CD1c-positive myeloid dendritic cell (primary cell): ENCODE measurements around the gene TEF.
A peak's percentile ranks its signal among the peaks of the same experiment; 100 is the strongest.

Source experiments
- DNase-seq: peaks from one replicate; pipeline ENCODE4 v3.0.0-alpha.2; 2016; ENCODE audit errors: extremely low spot score

The TEF gene

GRCh38 chr22:41354979-41355378 is 26.8 kb upstream of the TEF start:
- no peak for DNase-seq

- DNase-seq: no peak
Measured at GRCh38 chr22:41355895-41356294, 25.8 kb upstream of the TEF start.

DNA sequence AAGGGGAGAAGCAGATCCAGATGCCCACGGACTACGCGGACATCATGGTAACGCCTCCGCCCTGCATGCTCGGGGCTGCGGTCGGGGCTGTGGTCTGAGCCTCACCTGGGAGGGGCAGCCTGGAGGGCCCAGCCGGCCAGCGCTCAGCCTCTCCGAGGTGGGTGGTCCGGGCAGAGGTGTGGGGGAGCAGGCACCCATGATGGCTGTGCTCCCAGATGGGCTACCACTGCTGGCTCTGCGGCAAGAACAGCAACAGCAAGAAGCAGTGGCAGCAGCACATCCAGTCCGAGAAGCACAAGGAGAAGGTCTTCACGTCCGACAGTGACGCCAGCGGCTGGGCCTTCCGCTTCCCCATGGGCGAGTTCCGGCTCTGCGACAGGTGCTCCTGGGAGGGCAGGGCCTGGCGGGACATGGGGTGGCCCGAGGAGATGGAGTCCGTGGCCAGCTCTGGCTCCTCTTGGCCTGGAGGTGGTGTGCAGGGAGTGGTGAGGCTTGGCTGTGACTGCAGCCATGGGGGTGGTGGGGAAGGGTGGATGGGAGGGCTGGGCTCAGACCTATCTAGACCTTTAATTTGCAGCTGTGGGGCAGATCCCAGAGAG is 25.2 kb upstream of the TEF start:
- DNase-seq: no peak

DNA sequence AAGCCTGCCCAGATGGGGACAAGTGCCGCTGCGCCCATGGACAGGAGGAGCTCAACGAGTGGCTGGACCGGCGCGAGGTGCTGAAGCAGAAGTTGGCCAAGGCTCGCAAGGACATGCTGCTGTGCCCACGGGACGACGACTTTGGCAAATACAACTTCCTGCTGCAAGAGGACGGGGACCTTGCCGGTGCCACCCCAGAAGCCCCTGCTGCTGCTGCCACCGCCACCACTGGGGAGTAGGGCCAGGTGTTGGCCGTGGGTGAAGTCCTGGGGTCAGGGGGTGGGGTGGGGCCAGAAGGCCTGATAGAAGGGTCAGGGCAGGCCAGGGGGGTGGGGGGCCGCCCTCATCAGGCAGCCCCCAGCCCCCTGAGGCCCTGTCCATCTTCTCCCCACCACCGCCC is 24.6 kb upstream of the TEF start:
- DNase-seq: no peak

DNA sequence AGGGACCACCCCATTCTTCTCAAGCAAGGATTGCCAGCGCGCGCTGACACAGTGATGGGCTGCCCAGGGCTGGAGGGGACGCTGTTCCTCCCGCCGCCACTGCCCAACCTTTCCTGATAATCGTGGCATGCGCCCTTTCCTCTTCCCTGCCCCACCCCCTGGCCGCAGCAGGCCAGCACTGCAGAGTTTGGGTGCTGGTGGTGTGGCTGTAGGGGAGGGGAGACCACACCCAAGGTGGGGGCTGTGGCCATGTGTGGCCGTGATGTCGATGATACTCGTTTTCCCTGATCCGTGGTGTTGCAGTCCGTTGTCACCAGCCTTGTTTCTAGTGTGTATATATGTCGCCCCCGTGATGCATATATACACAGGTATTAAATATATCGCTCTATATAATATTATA is 22.8 kb upstream of the TEF start:
- DNase-seq: no peak

GRCh38 chr22:41359376-41359775 is 22.4 kb upstream of the TEF start:
- DNase-seq: no peak

- no peak for DNase-seq
Measured at GRCh38 chr22:41360126-41360525, 21.6 kb upstream of the TEF start.

- no peak for DNase-seq
Measured at GRCh38 chr22:41361716-41362310, 19.9 kb upstream of the TEF start.

- no peak for DNase-seq
Measured at GRCh38 chr22:41362615-41363014, 19.1 kb upstream of the TEF start.

DNA sequence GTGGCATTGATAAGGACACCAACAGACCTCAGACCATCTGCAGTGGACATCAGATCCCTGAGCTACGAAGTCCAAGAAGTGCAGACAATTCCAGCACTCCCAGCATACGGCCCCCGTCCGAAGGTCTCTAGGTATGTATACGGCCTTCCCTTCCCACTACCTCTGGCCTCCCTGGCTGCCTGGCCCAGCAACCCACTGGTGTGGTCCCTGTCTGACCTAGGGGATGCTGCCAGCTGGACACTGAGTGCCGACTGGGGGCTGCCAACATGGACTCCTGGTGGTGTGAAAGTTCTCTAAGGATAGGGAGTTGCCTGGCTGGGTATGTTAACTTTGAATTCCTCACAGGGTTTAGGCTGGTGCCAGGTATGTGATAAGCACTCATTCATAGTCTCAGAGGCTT is 17.5 kb upstream of the TEF start:
- no peak for DNase-seq

GRCh38 chr22:41364955-41365354 is 16.8 kb upstream of the TEF start:
- no peak for DNase-seq

DNA sequence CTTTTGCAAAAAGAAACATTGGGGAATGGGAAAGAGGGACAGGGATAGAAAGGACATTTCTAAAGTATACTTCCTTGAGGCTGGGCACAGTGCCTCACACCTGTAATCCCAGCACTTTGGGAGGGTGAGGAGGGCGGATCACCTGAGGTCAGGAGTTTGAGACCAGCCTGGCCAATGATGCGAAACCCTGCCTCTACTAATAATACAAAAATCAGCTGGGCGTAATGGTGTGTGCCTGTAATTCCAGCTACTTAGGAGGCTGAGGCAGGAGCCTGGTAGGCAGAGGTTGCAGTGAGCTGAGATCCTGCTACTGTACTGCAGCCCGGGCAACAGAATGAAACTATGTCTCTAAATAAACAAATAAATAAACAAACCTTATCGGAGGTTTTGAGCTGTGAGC is 16.3 kb upstream of the TEF start:
- no peak for DNase-seq

DNA sequence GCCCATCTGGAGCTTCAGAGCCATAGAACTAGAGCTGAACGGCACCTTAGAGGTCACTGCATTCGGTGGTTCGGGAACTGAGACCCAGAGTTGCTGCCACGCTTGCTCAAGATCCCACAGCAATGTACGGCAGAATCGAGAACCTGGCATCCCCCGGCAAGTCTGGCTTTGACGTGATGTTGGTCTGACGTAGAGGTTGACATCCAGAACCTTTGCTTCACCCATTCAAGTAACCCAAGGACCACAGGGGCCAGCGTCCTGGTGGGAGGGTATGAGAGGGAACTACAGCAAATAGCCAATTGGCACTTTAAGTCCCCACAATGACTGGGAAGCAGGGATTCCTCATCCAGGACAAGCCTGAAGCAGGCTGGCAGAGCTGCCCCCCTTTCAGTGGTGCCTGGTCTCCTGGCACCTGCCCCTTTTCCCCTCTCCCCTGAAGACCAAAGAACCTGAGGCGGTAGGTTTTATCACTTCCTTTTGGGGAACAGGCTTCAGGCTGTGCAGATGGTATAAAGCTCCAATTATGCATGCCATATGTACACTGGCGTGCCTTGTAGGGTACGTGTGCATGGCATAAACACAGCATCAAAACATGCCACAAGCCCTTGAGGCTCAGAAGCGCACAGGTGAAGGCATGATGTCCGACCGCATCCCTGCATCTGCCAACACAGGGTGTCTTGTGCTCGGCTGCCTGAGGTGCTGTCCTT is 15.3 kb upstream of the TEF start:
- DNase-seq: no peak

DNA sequence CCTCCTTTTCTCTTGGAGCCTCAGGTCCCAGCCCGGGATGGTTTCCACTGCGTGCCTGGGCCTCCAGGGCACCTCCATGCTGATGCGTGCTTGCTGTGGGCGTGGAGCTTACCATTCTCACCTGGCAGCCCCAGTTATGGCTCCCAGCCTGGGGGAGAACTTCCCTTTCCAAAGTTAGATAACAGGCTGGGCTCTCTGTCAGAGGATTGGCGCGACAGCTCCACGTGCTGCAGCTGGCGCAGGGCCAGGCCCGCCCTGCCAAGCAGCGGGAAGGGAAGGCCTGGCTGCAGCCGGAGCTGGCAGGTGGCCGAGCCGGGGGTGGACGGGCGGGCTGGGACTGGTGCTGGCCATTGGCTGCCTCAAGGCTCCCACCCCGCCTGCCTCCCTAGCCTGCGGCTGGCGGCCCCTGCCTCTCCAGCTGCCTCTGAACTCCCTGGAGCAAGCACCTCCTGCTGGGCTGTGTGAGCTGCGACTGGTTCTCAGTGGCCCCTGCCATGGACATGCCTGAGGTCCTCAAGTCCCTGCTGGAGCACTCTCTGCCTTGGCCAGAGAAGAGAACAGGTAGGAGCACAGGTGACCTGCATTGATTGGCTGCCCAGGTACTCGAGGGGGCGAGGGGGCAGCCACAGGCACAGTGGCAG is 14.6 kb upstream of the TEF start:
- peak; percentile 94 for DNase-seq

GRCh38 chr22:41367680-41368542 is 13.8 kb upstream of the TEF start:
- DNase-seq: no peak

DNA sequence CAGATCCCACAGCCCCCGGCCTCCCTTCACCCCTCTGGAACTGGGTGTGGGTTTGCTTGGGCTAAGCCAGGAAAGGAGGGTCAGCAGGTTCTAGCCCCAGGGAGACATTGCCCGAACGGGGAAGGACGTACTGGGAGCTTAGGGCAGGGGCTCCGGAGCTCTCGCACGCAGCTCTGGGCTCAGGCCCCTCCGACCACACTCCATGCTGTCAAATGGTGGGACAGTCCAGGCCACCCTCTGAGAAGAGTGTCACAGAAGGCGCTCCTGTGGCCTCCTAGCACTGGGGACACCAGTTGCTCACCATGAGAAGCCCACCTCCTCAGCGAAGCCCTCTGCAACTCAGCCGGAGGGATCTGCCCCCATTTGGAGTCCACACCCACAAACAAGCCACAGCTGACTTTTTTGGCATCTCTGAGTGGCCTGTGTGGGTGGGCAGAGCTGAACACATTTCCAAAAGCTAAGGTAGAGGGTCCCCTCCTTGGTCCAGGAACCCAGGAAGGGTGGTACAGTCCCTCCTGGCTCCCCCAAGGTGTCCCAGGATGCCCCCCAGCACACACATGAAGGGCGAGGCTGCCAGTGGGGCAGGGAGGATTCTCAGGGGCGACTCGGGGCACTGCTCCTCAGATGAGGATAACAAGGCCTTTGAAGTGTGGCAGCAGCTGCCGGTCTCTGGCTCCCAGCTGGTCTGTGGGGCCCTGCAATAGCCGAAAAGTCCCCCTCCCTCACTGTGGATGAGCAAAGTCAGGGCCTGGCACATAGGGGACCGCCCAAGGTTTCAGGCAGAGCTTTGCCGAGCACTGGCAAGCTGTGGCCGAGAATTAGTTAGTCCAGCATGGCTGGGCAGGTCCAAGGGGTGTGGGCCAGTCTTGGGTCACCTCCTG is 13.0 kb upstream of the TEF start:
- no peak for DNase-seq

GRCh38 chr22:41369424-41369745 is 12.4 kb upstream of the TEF start:
- no peak for DNase-seq

DNA sequence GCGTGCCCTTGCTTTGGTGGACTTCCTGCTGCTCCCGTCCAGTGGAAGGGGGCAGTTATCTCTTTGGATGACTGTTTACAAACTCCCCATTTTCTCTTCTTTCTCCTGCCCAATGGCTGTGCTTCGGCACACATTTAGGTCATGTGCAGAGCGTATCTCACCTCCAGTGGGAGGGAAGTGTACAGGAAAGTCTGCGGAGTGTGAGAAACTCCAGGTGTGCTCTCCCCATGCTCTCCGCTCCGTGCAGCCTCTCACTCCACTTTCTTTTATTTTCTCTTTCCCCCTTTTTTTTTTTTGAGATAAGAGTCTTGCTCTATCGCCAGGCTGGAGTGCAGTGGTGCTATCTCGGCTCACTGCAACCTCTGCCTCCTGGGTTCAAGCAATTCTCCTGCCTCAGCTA is 11.9 kb upstream of the TEF start:
- DNase-seq: no peak

- DNase-seq: no peak
Measured at GRCh38 chr22:41377846-41378245, 3.9 kb upstream of the TEF start.

- DNase-seq: peak; percentile 68
Measured at GRCh38 chr22:41380993-41381328, 781 bp upstream of the TEF start.

DNA sequence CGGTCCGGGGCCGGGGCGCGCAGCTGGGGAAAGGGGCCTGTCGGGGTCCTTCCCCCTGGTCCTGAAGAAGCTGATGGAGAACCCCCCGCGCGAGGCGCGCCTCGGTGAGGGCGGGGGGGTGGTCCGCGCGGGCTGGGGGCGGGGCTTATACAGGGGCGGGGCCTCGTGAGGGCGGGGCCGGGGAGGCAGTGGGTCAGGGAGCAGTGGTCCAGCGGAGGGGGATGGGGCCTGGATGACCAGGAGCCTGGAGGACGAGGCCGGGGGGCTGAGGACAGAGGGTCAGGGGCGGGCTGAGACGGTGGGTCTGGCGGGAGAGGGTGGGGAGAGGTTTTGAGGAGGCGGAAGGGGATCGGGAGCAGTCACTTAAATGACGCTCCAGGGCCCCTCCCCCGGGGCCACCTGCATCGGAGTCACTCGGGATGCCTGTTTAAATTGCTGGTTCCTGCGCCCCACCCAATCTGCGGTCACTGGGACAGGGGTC is 396 bp downstream of the TEF start:
- peak; percentile 48 for DNase-seq
